Measurements from ENCODE around the gene CFAP92. TPM values are rescaled to one million over a fixed set of nuclear protein-coding genes. Genes with fewer than 3 reads are reported as not detected.
A peak's percentile ranks its signal among the peaks of the same experiment; 100 is the strongest.

Gene CFAP92, protein sequence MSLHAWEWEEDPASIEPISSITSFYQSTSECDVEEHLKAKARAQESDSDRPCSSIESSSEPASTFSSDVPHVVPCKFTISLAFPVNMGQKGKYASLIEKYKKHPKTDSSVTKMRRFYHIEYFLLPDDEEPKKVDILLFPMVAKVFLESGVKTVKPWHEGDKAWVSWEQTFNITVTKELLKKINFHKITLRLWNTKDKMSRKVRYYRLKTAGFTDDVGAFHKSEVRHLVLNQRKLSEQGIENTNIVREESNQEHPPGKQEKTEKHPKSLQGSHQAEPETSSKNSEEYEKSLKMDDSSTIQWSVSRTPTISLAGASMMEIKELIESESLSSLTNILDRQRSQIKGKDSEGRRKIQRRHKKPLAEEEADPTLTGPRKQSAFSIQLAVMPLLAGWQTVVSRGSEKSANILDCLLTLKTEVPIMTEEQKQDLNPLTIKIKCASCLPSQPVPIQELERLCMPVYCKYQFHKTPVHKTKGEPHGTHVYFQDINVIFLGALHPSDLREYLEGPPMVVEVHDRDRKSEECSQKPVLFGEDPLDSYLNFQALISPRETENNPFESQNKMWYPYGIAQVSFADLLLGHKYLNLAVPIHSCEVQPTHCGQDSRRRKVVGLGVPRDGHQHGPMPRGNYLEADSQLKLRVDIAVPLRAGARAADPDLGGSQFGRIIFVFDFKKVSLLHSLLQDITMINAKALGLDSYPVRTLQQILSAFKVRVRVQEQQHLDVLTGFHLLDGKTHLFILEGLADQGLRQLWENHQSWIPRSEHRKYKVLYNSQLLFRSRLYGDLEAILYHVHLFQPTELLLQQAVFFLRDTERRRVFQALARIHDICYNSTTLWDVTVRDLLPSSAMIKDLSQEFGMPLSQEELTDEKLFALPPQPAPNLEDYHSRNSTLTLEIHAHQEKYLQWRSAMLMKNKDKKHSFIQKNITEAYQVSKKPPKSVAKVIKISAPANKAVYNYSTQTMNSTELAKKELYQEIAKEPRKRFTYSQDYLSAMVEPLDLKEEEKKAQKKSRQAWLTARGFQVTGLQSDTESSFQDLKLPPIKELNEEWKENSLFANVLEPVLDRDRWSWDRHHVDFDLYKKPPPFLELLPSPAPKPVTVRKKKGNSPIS
- under 1 TPM; 0.37 to 0.69 (median 0.43) TPM for total RNA-seq
- 1 to 10 TPM in 1 of 2 donors, under 1 TPM in 1; 0.49 to 1.3 TPM for polyA plus RNA-seq

DNA sequence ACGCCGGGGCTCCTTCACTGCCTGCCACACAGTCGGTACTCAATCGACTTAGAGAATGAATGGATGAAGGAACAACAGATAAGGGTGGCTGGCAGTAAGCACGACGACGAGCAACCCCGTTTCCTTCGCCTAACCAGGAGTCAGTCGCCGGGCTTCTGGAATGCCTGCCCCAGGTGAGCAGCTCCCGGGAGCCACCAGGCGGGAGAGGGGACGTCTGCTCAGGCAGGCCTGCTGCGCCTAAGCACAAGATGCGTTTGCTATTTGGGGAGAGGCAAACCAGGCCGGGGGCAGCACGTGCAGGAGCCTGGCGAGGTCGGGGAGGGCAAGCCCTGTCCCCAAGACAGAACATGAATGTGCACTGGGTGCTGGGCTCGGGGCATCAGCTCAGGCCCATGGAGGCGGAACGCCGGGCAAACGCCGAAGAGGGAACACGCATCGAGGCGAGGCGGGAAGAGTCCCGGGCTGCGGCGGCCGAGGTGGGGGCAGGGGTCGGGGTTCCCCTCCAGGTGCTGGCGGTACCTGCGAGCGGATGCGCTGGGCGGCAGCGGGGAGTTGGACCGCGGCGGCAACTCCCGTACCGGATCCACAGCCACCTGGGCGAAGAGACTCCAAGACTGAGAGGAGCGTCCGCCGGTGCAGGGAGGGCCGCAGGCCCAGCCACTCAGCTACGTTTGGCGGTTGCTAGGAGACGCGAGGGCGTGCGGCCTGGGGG lies at the start of gene CFAP92:
Gene CFAP92 (minus strand): TSS at position 616 of the 712 bp plus-strand sequence. CDS start 772 bp downstream, outside the sequence.
- Histone ChIP-seq H3K27me3 (no peaks in the 10 kb centered on the region), H3K36me3 (no peaks in the 10 kb centered on the region), H3K4me1 (no peaks in the 10 kb centered on the region), H3K27ac (no peak within 1 kb of the TSS), H3K9me3 (no peaks in the 10 kb centered on the region), H3K4me3 (peak within 1 kb of the TSS; percentile 7 to 56 (median 24))
- peak; percentile 98 to 100 (median 100) for ATAC-seq
- intact Hi-C loops (cut with DNase I) = no loop called here
- TF ChIP-seq, protein P1, sequence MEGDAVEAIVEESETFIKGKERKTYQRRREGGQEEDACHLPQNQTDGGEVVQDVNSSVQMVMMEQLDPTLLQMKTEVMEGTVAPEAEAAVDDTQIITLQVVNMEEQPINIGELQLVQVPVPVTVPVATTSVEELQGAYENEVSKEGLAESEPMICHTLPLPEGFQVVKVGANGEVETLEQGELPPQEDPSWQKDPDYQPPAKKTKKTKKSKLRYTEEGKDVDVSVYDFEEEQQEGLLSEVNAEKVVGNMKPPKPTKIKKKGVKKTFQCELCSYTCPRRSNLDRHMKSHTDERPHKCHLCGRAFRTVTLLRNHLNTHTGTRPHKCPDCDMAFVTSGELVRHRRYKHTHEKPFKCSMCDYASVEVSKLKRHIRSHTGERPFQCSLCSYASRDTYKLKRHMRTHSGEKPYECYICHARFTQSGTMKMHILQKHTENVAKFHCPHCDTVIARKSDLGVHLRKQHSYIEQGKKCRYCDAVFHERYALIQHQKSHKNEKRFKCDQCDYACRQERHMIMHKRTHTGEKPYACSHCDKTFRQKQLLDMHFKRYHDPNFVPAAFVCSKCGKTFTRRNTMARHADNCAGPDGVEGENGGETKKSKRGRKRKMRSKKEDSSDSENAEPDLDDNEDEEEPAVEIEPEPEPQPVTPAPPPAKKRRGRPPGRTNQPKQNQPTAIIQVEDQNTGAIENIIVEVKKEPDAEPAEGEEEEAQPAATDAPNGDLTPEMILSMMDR (IDR thresholded peaks at IDR 0.05) = no peak
- 7% methylated on average over 56 to 57 of the region's 57 CpGs for WGBS, 2 donors
- FAIRE-seq = no peak
- peak; percentile 87 to 96 (median 92) for DNase-seq

DNA sequence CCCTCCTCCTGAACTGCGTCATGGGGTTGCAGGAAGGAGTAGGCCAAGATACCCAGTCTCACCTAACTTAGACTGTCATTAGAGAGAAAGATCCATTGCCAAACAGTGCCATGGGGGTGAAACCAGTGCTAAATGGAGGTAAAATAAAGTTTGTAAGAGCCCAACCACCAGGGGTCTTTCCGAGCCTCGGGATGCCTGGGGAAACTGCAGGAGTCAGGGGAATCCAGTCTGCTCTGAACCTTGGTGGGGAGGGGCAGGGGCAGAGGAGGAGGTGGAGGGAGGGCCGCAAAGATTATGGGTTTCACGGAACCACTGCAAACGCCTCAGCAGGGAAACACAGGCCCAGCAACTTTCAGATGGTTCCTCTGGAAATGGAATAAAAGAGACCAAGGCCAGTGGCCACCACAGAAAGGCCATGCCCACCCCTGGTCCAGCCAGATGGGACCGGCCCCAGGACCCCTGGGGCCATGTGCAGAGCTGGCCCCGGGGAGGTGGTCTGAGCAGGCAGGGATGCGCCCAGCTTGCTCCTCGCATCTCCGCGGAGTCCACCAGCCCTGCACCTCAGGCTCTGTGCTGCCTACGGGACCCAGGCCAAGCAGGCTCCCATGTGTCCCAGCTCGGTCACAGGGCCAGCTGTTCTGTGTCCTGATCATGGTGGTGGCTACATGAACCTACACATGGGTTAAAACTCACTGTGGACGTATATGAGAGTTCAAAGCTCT lies 46.9 kb upstream of the CFAP92 start:
- Histone ChIP-seq H3K36me3 (no peaks in the 10 kb centered on the region), H3K27me3 (no peaks in the 10 kb centered on the region), H3K27ac (no peak overlapping the region), H3K4me1 (no peaks in the 10 kb centered on the region), H3K4me3 (no peak overlapping the region), H3K9me3 (no peaks in the 10 kb centered on the region)
- TF ChIP-seq, protein P1 (IDR thresholded peaks at IDR 0.05) = no peak
- intact Hi-C loops (cut with DNase I) = no loop called here
- 90% methylated on average over 15 of the region's 15 CpGs for WGBS, 2 donors
- FAIRE-seq = no peak
- ATAC-seq = no peak
- peak in 1 of 6 donors; percentile 44 for DNase-seq

DNA sequence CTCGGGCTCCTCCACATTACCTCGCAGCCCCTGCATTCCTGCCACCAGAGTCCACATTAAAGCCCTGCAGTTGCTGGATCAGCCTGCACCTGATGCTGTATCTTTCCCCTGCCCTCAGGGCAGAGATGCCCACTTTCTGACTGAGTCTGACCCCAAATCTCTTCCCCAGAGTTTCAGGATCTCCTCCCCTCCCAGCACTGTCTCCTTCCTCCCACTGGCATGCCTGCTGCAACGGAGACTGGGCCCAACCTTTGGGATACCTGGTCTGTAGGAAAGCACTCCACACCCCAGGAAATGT lies 46.1 kb upstream of the CFAP92 start:
- no peak for ATAC-seq
- H3K27ac ChIP-seq = no peak overlapping the region
- no peaks in the 10 kb centered on the region for H3K36me3 ChIP-seq
- FAIRE-seq = no peak
- WGBS, 2 donors = 59 to 62% methylated on average over 3 of the region's 3 CpGs
- no peak overlapping the region for H3K4me3 ChIP-seq
- intact Hi-C loops (cut with DNase I) = no loop called here
- no peaks in the 10 kb centered on the region for H3K4me1 ChIP-seq
- H3K27me3 ChIP-seq = no peaks in the 10 kb centered on the region
- DNase-seq = no peak
- TF ChIP-seq, protein P1 (IDR thresholded peaks at IDR 0.05) = no peak
- no peaks in the 10 kb centered on the region for H3K9me3 ChIP-seq

DNA sequence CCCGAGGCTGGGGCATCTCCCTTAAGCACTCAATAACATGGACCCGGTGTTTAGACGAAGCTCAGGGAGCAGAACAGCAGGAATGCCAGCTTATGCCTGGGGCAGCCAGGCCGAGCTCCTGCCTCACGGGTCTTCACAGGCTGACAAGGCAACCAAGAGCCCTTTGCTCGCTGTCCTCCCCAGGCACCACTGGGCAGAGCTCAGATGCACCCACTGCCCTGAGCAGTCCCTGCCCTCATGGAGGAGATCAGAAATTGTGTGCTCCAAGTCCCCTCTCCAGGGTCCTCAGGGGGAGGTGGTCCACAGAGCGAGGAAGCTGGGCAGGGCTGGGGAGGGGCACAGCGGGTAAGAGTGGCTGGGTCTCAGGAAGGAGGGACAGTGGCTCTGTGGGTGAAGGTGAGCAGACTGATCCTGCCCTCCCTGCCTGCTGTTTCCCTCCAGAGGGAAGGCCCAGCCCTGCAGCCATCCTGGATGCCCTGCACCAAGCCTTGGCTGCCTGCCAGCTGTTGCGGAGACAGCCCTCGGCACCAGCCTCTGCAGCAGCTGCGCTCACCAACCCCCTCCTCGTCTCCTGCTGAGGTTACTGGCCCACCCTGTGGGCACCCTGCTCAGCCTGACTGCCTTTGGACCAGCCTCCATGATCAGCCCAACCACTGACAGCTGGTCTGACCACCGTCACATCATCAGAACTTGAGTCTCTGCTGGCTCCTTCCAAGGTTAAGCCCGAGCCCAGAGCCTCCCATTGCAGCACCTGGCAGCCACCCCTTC lies 45.6 kb upstream of the CFAP92 start:
- DNase-seq = peak in 1 of 6 donors; percentile 79
- no peak for FAIRE-seq
- Histone ChIP-seq H3K9me3 (no peaks in the 10 kb centered on the region), H3K4me3 (no peak overlapping the region), H3K36me3 (no peaks in the 10 kb centered on the region), H3K27ac (no peak overlapping the region), H3K27me3 (no peaks in the 10 kb centered on the region), H3K4me1 (no peaks in the 10 kb centered on the region)
- peak in 2 of 4 donors; percentile 15 to 17 for ATAC-seq
- TF ChIP-seq, protein P1 (IDR thresholded peaks at IDR 0.05) = no peak
- intact Hi-C loops (cut with DNase I) = no loop called here
- WGBS, 2 donors = 57 to 59% methylated on average over 14 of the region's 14 CpGs

All from pancreas (tissue), 10 donors.